Glutamatergic neuron (in vitro differentiated cells): ENCODE results near the gene GSK3A. TPM values are rescaled to one million over a fixed set of nuclear protein-coding genes. Genes with fewer than 3 reads are reported as not detected.
A peak's percentile ranks its signal among the peaks of the same experiment; 100 is the strongest.

Experiments
- DNase-seq: peaks from one replicate; pipeline ENCODE4 v3.0.0; 2022
- H3K27ac Mint-ChIP-seq: one replicate; pipeline ENCODE4 v1.8.0; 2020; ENCODE audit warnings: mild to moderate bottlenecking, mixed read lengths, inconsistent platforms; ENCODE audit not compliant: unreplicated experiment
- H3K27me3 Mint-ChIP-seq: one replicate; pipeline ENCODE4 v1.8.0; 2020; ENCODE audit warnings: mild to moderate bottlenecking, moderate library complexity, mixed read lengths, inconsistent platforms; ENCODE audit not compliant: unreplicated experiment
- H3K36me3 Mint-ChIP-seq: one replicate; pipeline ENCODE4 v1.8.0; 2020; ENCODE audit warnings: mild to moderate bottlenecking, mixed read lengths, inconsistent platforms; ENCODE audit not compliant: unreplicated experiment
- H3K4me1 Mint-ChIP-seq: one replicate; pipeline ENCODE4 v1.8.0; 2020; ENCODE audit warnings: mild to moderate bottlenecking, low read depth, mixed read lengths, inconsistent platforms; ENCODE audit not compliant: unreplicated experiment
- H3K4me3 Mint-ChIP-seq: one replicate; pipeline ENCODE4 v1.8.0; 2020; ENCODE audit warnings: mild to moderate bottlenecking, mixed read lengths, inconsistent platforms; ENCODE audit not compliant: unreplicated experiment
- H3K9me3 Mint-ChIP-seq: one replicate; pipeline ENCODE4 v1.8.0; 2020; ENCODE audit warnings: mild to moderate bottlenecking, moderate library complexity, mixed read lengths, inconsistent platforms; ENCODE audit not compliant: unreplicated experiment
- CTCF ChIP-seq: fragments of 200-600 bp; sonication (generic); IDR thresholded peaks from one replicate; pipeline ENCODE4 v1.5.0; 2021; ENCODE audit not compliant: partially characterized antibody, unreplicated experiment
- total RNA-seq: library from RNA; stranded (reverse); fragmentation: NEBNext Ultra II Directional; extraction: Animal tissue kit (Norgen Biotek cat#: 25700); gene quantifications from one replicate; pipeline ENCODE4 v1.2.1, GENCODE V29; 2021; ENCODE audit not compliant: unreplicated experiment

The GSK3A gene
- total RNA-seq, 1 donor from 2014 or later = 83.2 TPM

GRCh38 chr19:42184401-42184861, 58.0 kb downstream of the GSK3A start:
- H3K36me3 Mint-ChIP-seq = peaks cover 4% of the 10 kb centered on the region
- H3K4me1 Mint-ChIP-seq = peaks cover 33% of the 10 kb centered on the region

More at GRCh38 chr19:42184401-42184861, 58.0 kb downstream of the GSK3A start:
- H3K27ac Mint-ChIP-seq = peak overlapping the region; percentile 7
- H3K4me3 Mint-ChIP-seq = peak overlapping the region; percentile 23
- peaks cover 13% of the 10 kb centered on the region for H3K27me3 Mint-ChIP-seq
- peak; percentile 98 for TF ChIP-seq CTCF
- H3K9me3 Mint-ChIP-seq = peaks cover 3% of the 10 kb centered on the region
- DNase-seq = peak; percentile 89

Other genes starting within 250 kb of the GSK3A start
- 650 TPM for gene ATP1A3, start 248.4 kb downstream of the GSK3A start, total RNA-seq
- 79.1 TPM for gene GRIK5, start 172.4 kb downstream of the GSK3A start, total RNA-seq
- 24.1 TPM for gene ZNF574, start 166.4 kb downstream of the GSK3A start, total RNA-seq
- 53.4 TPM for gene POU2F2, start 110.2 kb downstream of the GSK3A start, total RNA-seq
- 30.7 TPM for gene DEDD2, start 24.9 kb downstream of the GSK3A start, total RNA-seq
- 12.0 TPM for gene ZNF526, start 22.3 kb downstream of the GSK3A start, total RNA-seq
- gene ERF, start 12.5 kb upstream of the GSK3A start, total RNA-seq = 28.0 TPM
- 150 TPM for gene CIC, start 26.6 kb upstream of the GSK3A start, total RNA-seq
- gene PRR19, start 59.5 kb upstream of the GSK3A start, total RNA-seq = 1.6 TPM
- gene PAFAH1B3, start 60.0 kb upstream of the GSK3A start, total RNA-seq = 199 TPM
- 24.7 TPM for gene TMEM145, start 70.7 kb upstream of the GSK3A start, total RNA-seq
- 72.8 TPM for gene MEGF8, start 83.0 kb upstream of the GSK3A start, total RNA-seq
- gene CNFN, start 147.7 kb upstream of the GSK3A start, total RNA-seq = 2.8 TPM
- gene LIPE, start 184.8 kb upstream of the GSK3A start, total RNA-seq = 39.0 TPM
- gene CXCL17, start 200.3 kb upstream of the GSK3A start, total RNA-seq = not detected